Body of pancreas (tissue), 4 donors: ENCODE results near the gene KLHL18.

Source experiments
- CTCF ChIP-seq, 7 experiments: fragments of 450-650 bp in 4 of 7; fragments of 200-600 bp in 3 of 7; sonication (generic) in 3 of 7; IDR thresholded peaks; one replicate each; pipeline ENCODE4 v1.5.1; 2016 to 2019; ENCODE audit warnings: antibody characterized with exemption in 7 of 7
- POLR2A ChIP-seq, 3 donors: fragments of 450-650 bp; IDR thresholded peaks; one replicate each; pipeline ENCODE4 v1.6.1; 2016; ENCODE audit warnings: antibody characterized with exemption in 3 of 3, mild to moderate bottlenecking in 2 of 3

- TF ChIP-seq POLR2A (IDR thresholded peaks at IDR 0.05) (no peak), CTCF (IDR thresholded peaks at IDR 0.05) (no peak)
These were observed 60.8 kb downstream of the KLHL18 start for GRCh38 chr3:47343471-47343971.
